Stimulated activated CD8-positive, alpha-beta memory T cell treated with anti-CD3 and anti-CD28 coated beads, Interleukin-7, amount 100 ng/mL, for 4 hours (primary cell): ENCODE measurements around the gene EEF1AKMT4.

Experiments used
- DNase-seq, 2 donors: peaks; one replicate each; pipeline ENCODE4 v3.0.0-alpha.2; 2020; ENCODE audit warnings: low read depth in 2 of 2

Gene EEF1AKMT4

DNA sequence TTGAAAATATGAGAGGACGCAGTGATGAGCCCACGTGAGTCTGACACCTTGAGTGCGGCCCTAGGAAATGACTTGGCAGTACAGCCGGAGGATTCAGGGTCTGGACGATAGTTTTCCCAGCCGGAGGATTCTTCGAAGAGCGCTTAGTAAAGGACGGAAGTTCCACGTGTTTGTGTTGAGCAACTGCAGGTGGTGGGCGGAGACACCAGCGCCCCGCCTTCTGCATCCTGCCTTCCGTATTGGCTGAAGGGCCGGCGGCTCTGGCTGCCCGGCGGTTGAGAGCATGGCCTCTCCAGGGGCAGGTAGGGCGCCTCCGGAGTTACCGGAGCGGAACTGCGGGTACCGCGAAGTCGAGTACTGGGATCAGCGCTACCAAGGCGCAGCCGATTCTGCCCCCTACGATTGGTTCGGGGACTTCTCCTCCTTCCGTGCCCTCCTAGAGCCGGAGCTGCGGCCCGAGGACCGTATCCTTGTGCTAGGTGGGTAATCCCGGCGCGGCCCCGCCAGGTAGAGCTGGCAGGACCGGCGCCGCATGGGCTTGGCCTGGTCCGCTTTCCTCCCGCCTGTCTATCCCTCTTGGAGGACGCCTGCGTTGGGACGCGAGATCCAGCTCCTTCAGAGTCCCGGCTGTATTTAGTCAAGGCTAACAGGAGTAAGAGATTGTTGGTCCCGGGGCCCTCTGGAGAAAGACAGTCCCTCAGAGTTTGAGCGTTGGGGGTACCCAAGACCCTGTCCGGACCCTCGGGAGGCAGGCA, at the start of gene EEF1AKMT4:
EEF1AKMT4 (plus strand) TSS at position 261 of the 755 bp plus-strand sequence; CDS start at position 284, 23 bp downstream.
- peak; percentile 92 to 94 for DNase-seq

DNA sequence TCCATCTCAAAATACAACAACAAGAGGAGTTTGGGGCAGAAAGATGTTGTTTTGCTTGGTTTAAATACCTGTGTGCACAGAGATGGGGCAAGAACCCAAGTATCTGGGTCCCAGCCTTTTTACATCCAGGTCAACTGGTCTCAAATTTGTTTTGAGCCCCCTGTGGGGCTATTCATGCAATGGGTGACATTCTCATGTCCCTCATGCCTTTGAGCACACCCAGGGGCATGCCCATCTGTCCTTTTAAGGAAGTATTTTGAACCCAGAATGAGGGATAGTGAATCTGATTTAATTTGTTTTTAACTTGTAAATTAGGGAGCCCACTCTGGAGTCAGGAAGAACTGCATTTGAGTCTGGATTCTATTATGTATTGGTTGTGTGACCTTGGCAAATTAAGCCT, 48.6 kb upstream of the EEF1AKMT4 start:
- no peak for DNase-seq

DNA sequence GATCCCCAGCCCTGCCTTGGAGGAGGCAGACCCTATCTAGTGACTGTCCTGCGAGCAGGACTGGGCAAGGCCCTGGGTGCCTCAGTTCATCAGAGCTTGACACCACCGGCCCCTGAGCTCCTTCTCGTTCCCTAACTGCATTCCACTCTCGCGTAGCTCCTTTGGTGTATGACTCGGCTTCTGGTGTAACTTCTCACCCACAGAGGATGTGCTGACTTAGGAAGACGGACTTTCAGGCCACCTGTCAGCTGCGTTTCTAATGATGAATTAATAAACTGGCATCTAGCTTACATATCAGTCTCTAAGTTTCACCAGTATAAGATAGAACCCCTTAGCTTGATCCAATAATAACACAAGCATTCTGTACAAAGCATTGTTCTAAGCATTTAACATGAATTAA, 45.9 kb upstream of the EEF1AKMT4 start:
- DNase-seq = no peak

DNA sequence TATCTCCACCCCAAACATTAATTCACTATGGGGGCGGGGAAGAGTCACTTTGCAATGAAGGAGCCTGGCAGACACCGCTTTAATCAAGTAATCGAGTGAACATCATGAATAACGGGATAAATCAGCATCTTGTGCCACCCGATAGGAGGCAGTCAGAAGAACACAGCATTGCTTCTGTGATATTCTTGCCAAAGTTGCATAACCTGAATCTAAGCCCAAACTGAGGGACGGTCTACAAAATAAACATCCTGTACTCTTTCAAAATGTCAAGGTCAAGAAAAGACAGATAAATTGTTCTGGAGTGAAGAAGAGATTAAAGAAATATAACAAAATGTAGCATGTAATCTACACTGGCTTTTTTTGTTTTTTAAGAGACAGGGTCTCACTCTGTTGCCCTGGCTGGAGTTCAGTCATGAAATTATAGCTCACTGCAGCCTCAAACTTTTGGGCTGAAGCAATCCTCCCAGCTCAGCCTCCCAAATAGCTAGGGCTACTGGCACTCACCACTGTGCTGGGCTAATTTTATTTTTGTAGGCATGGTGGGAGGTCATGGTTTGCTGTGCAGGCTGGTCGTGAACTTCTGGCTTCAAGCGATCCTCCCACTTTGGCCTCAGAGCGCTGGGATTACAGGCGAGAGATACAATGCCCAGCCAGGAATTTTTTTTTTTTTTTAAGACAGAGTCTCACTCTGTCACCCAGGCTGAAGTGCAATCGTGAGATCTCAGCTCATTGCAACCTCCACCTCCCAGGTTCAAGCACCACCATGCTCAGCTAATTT, 40.1 kb upstream of the EEF1AKMT4 start:
- DNase-seq = no peak

- no peak for DNase-seq
These were observed 38.2 kb upstream of the EEF1AKMT4 start for GRCh38 chr3:184211297-184211696.

GRCh38 chr3:184211718-184212117, 37.8 kb upstream of the EEF1AKMT4 start:
- DNase-seq = no peak

DNA sequence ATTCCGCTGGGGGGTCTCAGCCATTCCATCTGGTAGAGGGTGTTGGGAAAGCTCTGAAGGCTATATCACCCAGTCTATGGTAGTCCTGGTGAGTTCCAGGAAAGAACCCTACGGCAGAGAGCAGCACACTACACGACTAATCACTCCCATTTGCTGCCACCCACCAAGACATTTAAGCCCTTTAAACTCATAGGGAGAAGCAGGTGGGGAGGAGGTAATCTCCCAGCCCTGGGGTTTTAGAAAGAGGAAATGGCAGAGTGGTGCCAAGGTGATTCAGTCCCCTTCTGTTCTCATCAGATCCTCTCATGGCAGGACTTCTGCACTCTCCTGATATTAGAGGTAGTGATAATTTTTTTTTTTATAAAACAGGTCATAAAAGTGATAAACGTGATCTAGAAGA, 30.7 kb upstream of the EEF1AKMT4 start:
- DNase-seq = no peak

DNA sequence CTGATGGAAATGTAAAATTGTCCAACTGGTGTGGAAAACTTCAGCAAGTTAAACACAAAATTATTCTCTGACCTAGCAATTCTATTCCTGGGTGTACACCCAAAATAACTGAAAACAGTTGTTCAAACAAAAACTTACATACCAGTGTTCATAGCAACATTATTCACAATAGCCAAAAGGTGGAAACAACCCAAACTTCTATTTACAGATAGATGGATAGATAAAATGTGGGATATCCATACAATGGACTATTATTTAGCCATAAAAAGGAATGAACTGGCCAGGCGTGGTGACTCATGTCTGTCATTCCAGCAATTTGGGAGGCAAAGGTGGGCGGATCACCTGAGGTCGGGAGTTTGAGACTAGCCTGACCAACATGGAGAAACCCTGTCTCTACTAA, 27.0 kb upstream of the EEF1AKMT4 start:
- DNase-seq = no peak

- DNase-seq = no peak
These were observed 25.5 kb upstream of the EEF1AKMT4 start for GRCh38 chr3:184223946-184224345.

DNA sequence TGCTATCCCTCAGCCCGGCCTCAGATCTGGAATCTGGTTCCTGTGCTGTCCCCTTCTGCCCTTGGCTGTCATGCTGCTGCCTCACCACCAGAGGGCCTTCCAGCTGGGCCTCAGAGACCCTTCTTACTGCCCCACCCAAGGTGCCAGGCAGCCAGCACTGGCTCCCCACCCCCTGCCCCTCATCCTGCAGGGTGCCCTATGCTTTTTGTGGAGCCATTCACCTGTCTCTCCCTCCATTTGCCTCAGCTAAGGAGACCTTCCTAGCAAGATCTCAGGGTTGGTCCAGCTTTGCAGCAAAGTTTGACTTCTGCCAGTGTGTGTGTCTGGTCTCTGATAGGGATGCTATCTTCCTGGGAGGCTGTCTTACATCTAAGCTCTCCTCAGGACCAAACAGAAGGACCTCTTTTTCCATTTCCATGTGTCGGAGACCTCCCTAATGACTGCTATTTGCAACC, 22.0 kb upstream of the EEF1AKMT4 start:
- peak in 1 of 2 donors; percentile 33 for DNase-seq

DNA sequence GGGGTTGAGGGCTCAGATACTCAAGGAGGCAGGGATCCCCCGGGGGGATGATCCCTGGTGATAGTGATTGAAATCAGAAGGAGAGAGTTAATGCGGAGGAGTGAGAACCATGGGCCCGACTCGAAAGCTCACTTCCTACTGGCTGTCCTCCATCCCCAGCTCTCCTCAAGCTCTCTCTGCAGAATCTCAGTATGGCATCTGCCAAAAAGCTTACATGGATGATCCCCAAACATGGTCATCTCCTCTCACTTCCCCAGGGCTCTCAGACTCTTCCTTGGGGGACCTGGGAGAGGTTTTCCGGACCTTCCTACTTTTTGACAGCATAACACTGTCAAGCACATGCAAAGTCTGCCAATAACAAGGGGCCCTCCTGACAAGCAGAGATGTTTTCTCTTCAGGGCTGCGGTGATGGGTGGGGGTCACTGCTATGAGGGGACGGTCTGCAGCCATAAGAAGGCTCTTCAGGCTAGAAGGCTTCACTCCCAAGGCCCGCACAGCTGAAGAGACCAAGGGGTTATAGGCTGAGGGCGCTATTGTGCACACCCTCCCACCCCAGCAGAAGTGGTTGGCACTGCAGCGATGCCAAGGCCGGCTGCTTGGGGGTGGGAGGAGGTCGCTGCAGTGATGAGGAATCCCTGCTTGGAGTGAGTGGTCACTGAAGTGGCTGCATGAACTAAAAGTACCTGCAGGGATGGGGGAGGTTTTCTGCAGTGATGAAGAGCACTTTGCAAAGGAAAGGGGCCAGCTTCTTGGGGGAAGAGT, 20.9 kb upstream of the EEF1AKMT4 start:
- DNase-seq = no peak

DNA sequence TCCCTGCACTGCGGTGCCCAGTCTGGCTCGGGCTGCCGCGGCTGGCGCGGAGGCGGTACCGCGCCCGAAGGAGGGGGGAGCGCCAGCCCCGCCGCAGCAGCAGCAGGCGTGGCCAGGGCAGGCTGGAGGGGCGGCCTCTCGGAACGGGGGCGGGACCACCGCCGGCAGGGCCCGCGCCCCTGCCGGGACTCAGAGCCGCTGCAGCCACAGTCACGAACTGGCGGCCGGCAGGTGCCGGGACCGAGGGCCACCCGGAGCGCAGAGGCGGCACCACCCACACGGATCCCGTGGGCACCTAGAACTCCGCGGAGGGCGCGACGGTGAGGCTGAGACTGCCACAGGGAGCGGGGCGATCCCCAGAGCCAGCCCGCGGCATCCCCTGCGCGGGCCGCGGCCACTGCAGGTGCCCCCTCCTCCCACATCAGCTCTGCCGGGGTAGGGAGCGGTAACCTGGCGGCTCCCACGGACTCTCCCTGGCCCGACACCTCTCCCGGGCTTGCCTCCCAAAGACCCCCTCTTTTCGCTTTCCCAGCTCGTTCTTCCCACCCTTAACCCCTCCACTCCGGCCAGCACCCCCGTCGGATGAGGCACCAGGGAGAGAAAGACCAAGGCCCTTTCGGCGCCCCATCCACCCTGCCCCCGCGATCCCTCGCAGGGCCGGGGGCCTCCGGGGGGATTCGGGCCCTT, 19.9 kb upstream of the EEF1AKMT4 start, which contains the start of gene VWA5B2:
VWA5B2 (plus strand) TSS at position 192 of the 687 bp plus-strand sequence. CDS start 944 bp downstream, outside the sequence.
- peak; percentile 18 to 71 for DNase-seq

DNA sequence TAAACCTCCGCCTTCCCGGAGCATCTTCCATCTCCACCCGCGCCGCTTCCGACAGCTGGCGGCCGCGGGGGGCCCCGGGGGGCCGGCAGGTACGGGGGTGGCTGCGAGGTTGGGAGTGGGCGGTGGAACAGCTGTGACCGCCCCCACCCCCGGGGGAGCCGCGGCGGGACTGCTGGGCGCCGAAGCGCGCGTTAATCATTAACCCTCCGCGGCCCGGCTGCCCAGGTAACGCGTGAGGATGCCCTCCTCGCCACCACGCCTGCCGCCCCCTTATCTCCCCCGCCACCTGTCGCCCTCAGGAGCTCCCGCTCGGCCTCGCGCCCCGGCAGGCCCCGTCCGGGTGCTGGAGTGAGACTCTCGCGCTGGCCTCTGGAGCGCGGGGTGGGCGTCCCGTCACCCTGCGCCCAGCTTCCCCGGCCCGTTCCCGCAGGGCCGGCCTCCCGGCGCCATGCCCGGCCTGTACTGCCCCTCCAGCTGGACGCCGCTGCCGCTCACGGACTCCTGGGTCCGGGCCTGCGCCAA, 19.3 kb upstream of the EEF1AKMT4 start:
- DNase-seq = peak in 1 of 2 donors; percentile 33

DNA sequence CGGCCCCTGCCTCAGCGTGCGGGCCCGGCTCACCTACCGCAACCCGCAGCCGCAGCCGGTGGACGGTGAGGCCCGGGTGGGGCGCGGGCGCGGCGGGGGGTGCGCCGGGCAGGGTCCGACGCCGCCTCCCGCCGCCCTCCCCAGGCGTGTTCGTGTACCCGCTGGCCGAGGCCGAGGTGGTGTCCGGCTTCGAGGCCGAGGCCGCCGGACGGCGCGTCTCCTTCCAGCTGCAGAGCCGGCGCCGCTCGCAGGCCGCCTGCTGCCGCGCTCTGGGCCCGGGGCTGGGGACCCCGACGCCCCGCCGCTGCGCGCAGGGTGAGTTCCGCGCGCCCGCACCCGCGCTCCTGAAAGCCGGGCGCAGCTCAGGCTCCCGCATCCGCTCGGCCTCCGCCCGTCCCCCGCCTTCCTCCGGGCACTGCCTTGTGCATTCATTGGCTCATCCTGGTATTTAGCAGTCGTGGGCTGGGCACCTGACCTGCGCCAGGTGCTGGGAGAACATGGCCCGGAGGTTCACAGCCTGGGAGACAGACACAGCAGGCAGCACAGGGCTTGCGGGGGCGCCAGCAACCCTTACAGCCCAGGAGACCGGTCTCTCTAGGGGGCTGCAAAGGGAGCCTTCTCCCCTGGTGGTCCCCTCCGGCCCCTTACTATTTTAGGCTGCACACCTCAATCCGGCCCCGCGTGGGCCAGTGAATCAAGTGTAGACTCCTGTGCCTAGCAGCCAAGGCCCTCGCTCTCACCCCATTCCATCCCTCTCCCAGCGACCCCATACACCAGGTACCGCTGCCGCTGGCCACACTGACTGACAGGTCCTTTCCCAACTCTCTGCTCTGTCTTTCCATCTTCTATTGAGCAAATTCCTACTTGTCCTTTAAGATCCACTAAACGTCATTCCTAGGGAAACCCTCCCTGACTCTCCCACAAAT, 18.6 kb upstream of the EEF1AKMT4 start:
- no peak for DNase-seq

- no peak for DNase-seq
These were observed 17.8 kb upstream of the EEF1AKMT4 start for GRCh38 chr3:184231671-184232070.

DNA sequence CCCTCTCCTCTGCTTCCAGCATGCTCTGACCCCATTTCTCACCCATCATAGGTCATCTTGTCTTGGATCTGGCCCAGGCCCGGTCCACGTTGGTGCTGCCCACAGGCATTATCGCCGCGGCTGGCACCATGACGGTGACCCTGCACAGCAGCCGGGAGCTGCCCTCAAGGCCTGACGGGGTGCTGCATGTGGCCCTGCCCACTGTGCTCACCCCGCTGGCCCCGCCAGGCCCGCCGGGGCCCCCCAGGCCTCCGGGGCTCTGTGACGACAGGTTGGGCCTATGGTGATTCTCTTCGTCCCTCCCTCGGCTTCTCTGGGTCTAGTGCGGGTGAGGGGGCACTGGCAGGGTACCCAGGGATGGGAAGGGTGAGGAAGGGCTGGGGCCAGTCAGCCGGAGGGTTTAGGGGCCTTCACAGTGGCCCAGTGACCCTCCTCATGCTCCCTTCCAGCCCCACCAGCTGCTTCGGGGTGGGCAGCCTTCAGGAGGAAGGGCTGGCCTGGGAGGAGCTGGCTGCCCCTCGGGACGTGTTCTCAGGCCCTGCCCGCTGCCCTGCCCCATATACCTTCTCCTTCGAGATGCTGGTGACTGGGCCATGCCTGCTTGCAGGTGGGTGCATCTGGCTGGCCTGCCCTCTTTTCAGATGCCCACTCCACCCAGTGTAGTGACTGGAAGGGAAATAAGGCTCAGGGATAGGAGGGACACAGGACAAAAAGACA, 16.2 kb upstream of the EEF1AKMT4 start:
- no peak for DNase-seq

GRCh38 chr3:184234224-184234623, 15.2 kb upstream of the EEF1AKMT4 start:
- DNase-seq = no peak

DNA sequence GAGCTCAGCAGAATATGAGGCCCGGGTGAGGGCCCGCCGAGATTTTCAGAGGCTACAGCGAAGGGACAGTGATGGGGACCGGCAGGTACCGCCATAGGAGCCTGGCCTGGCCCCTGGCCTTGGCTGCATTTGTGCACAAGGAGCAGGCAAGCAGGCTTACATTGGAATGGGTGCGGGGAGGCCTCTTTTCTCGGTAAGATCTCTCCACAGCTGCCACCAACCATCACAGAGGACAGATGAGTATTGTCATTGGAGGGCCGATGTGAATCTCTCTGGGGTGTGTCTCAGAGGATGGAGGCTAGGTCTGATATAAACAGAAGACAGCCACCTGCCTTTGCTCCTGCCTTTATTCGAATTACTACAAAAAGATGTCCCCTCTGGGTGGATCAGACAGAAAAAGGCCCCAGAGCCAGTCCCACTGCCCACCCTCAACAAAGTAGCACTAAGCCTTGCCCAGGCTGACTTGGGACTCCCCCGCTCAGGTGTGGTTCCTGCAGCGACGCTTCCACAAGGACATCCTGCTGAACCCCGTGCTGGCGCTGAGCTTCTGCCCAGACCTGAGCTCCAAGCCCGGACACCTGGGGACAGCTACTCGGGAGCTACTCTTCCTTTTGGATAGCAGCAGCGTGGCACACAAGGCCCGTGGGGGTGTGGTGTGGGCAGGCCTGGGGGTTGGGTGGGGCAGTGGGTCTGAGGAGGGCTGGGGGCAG, 14.6 kb upstream of the EEF1AKMT4 start:
- no peak for DNase-seq
